Measurements from ENCODE around the gene FIGNL1. TPM values are rescaled to one million over a fixed set of nuclear protein-coding genes. Genes with fewer than 3 reads are reported as not detected.

Gene FIGNL1
- total RNA-seq, 1 donor from 2014 or later = 25.4 TPM

DNA sequence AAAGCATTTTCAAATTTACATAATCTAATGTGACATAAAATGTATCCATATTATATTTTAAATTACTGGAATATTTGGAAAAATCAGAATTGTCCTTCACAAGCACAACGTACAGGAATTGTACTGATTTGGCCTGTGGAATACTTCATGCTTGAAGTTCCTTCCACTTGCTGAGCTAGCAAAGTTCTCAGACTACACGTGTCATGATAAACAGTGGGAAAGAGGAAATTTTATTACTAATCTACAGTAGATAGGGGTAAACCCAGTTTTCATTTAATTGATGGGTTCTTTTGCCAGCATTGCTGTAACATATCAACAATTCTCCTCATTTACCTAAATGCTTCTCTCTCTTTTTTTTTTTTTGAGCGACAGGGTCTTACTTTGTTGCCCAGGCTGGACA is 45.6 kb upstream of the FIGNL1 start:
- no peak overlapping the region for H3K27ac Mint-ChIP-seq
- H3K36me3 Mint-ChIP-seq = no peaks in the 10 kb centered on the region
- H3K27me3 Mint-ChIP-seq (ENCODE audit: low read depth) = peaks cover 8% of the 10 kb centered on the region
- H3K4me3 Mint-ChIP-seq = no peak overlapping the region
- no peaks in the 10 kb centered on the region for H3K4me1 Mint-ChIP-seq
- no peaks in the 10 kb centered on the region for H3K9me3 Mint-ChIP-seq
- TF ChIP-seq, protein P1, sequence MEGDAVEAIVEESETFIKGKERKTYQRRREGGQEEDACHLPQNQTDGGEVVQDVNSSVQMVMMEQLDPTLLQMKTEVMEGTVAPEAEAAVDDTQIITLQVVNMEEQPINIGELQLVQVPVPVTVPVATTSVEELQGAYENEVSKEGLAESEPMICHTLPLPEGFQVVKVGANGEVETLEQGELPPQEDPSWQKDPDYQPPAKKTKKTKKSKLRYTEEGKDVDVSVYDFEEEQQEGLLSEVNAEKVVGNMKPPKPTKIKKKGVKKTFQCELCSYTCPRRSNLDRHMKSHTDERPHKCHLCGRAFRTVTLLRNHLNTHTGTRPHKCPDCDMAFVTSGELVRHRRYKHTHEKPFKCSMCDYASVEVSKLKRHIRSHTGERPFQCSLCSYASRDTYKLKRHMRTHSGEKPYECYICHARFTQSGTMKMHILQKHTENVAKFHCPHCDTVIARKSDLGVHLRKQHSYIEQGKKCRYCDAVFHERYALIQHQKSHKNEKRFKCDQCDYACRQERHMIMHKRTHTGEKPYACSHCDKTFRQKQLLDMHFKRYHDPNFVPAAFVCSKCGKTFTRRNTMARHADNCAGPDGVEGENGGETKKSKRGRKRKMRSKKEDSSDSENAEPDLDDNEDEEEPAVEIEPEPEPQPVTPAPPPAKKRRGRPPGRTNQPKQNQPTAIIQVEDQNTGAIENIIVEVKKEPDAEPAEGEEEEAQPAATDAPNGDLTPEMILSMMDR (IDR thresholded peaks at IDR 0.05; ENCODE audit: unreplicated experiment) = no peak
- no peak for DNase-seq (ENCODE audit: low spot score in 2 of 2, unreplicated experiment in 2 of 2)

DNA sequence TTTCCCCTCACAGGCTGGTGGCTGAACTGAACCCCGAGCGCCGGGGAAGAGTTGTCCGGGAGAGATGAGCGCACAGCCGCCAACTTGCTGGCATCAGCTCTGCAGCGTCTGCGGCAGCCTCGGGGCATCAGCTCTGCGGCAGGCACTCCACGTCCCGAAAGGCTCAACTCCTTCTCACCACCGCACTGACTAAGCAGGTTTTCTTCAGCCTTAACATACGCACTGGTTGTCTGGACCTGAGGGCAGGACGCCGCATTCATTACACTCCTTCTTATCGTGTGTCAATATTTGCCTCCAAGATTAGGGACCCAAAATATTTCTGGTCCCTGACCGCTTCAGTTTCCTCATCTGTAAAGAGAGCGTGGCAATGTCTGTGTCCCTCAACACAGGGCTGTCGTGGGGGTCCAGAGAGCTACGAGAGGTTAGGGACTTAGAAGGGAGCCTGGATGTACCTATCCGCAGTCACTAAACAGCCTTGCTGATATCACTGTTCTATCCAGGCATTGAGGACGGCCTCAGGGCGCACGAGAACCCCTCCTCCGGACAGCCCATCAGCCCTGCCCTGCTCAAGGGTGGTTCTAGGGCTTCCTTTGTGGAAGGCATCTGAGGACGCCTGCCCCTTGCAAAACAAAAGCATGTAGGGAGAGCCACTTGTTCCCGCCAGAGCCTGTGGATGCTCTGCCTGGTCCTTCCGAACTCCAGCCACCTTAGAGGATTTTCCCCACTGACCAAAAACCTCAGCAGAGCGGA is 42.8 kb upstream of the FIGNL1 start:
- no peak overlapping the region for H3K4me3 Mint-ChIP-seq

DNA sequence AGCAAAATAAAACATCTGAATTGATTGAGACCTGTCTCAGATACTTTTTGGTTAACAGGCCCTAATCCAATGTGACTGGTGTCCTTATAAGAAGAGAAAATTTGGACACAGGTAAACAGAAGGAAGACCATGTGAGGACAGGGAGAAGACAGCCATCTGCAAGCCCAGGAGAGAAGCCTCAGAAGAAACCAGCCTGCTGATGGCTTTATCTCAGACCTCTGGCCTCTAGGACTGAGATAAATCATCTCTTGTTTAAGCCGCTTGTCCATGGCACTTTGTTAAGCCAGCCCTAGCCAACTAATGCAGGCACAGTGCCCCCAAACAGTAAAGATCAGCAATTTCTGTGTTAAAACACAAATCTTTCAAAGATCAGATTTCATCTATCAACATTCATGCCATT is 41.8 kb upstream of the FIGNL1 start:
- Mint-ChIP-seq H3K4me1 (no peaks in the 10 kb centered on the region), H3K36me3 (no peaks in the 10 kb centered on the region), H3K9me3 (peaks cover 3% of the 10 kb centered on the region), H3K4me3 (no peak overlapping the region), H3K27ac (no peak overlapping the region), H3K27me3 (ENCODE audit: low read depth) (no peaks in the 10 kb centered on the region)
- TF ChIP-seq, protein P1 (IDR thresholded peaks at IDR 0.05; ENCODE audit: unreplicated experiment) = no peak
- no peak for DNase-seq (ENCODE audit: low spot score in 2 of 2, unreplicated experiment in 2 of 2)

More for the DNA sequence above, 42.8 kb upstream of the FIGNL1 start:
- H3K4me1 Mint-ChIP-seq = no peaks in the 10 kb centered on the region
- H3K27ac Mint-ChIP-seq = no peak overlapping the region
- H3K36me3 Mint-ChIP-seq = no peaks in the 10 kb centered on the region
- TF ChIP-seq, protein P1 (IDR thresholded peaks at IDR 0.05; ENCODE audit: unreplicated experiment) = no peak
- no peak for DNase-seq (ENCODE audit: low spot score in 2 of 2, unreplicated experiment in 2 of 2)
- no peaks in the 10 kb centered on the region for H3K27me3 Mint-ChIP-seq (ENCODE audit: low read depth)
- H3K9me3 Mint-ChIP-seq = peaks cover 3% of the 10 kb centered on the region

DNA sequence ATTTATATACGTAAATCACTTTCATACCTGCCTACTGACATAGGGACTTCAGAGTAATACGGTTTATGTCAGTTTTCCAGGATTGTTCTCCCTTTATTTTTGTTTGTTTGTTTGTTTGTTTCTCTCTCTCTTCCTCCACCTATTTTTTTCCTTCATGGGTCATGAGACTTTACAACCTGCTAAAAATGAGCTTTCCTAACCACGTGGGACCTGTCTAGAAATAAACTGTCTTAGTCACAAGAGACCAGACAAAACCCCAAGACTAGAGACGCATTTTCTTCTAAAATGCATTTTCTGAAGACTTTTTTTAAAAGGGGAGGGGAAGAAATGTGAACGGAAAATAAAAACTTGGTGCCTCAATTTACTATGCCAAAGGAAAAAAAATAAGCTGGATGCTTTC is 41.1 kb upstream of the FIGNL1 start:
- peaks cover 8% of the 10 kb centered on the region for H3K9me3 Mint-ChIP-seq
- no peak for DNase-seq (ENCODE audit: low spot score in 2 of 2, unreplicated experiment in 2 of 2)
- TF ChIP-seq, protein P1 (IDR thresholded peaks at IDR 0.05; ENCODE audit: unreplicated experiment) = no peak
- no peak overlapping the region for H3K4me3 Mint-ChIP-seq
- no peak overlapping the region for H3K27ac Mint-ChIP-seq
- H3K27me3 Mint-ChIP-seq (ENCODE audit: low read depth) = no peaks in the 10 kb centered on the region
- no peaks in the 10 kb centered on the region for H3K36me3 Mint-ChIP-seq
- no peaks in the 10 kb centered on the region for H3K4me1 Mint-ChIP-seq

DNA sequence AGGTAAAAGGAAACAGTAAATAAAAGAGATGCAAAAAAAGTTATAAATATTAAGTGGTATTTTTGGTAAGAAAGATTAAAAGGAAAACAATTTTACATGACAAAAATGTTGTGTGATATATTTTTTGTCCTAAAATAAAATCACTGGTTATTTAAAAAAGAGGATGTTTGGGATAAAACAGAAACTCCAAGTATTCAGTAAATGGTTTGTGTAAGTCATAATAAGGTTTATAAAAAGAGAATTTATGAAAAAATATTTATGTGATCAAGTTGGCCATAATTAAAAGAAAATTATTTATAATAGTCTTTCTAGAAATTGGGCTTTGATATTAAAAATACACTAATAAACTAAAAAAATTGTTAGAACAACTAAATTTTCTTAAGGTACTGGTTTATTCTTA is 38.2 kb upstream of the FIGNL1 start:
- H3K9me3 Mint-ChIP-seq = peaks cover 8% of the 10 kb centered on the region

More for the DNA sequence above, 38.2 kb upstream of the FIGNL1 start:
- Mint-ChIP-seq H3K27me3 (ENCODE audit: low read depth) (no peaks in the 10 kb centered on the region), H3K4me1 (no peaks in the 10 kb centered on the region), H3K36me3 (no peaks in the 10 kb centered on the region), H3K27ac (no peak overlapping the region), H3K4me3 (no peak overlapping the region)
- TF ChIP-seq, protein P1 (IDR thresholded peaks at IDR 0.05; ENCODE audit: unreplicated experiment) = no peak
- no peak for DNase-seq (ENCODE audit: low spot score in 2 of 2, unreplicated experiment in 2 of 2)

Measured in mesothelial cell of epicardium (in vitro differentiated cells).